Suprapubic skin (tissue), 4 donors: ENCODE measurements around the gene ELF1. TPM values are rescaled to one million over a fixed set of nuclear protein-coding genes. Genes with fewer than 3 reads are reported as not detected.
A peak's percentile ranks its signal among the peaks of the same experiment; 100 is the strongest.

Experiments used
- DNase-seq, 2 donors: peaks; one replicate each; pipeline ENCODE4 v3.0.0-alpha.2; 2019; ENCODE audit warnings: low spot score in 2 of 2
- H3K27ac ChIP-seq: fragments of 200-600 bp; sonication (generic); one replicate; pipeline ENCODE4 v1.5.1; 2019
- H3K27me3 ChIP-seq: fragments of 200-600 bp; sonication (generic); one replicate; pipeline ENCODE4 v1.5.1; 2019
- H3K36me3 ChIP-seq: fragments of 200-600 bp; sonication (generic); one replicate; pipeline ENCODE4 v1.5.1; 2019
- H3K4me1 ChIP-seq: fragments of 200-600 bp; sonication (generic); one replicate; pipeline ENCODE4 v1.5.1; 2019
- H3K4me3 ChIP-seq: fragments of 200-600 bp; sonication (generic); one replicate; pipeline ENCODE4 v1.5.1; 2019; ENCODE audit warnings: mild to moderate bottlenecking
- H3K9me3 ChIP-seq: fragments of 200-600 bp; sonication (generic); one replicate; pipeline ENCODE4 v1.5.1; 2019
- EP300 ChIP-seq: sonication (generic); formaldehyde crosslinking; IDR thresholded peaks from one replicate; pipeline ENCODE4 v1.6.1; 2017; ENCODE audit warnings: antibody characterized with exemption
- POLR2A ChIP-seq, 2 donors: fragments of 450-650 bp; IDR thresholded peaks; one replicate each; pipeline ENCODE4 v1.6.1; 2017; ENCODE audit warnings: antibody characterized with exemption in 2 of 2, mild to moderate bottlenecking in 2 of 2, moderate library complexity in 2 of 2
- POLR2AphosphoS5 ChIP-seq, 3 donors: sonication (generic); formaldehyde crosslinking; IDR thresholded peaks; one replicate each; pipeline ENCODE4 v1.6.1; 2017; ENCODE audit warnings: antibody characterized with exemption in 3 of 3
- WGBS: methylation state at CpG from one replicate; pipeline ENCODE4 v1.1.5; 2018; 5-methylcytosine and 5-hydroxymethylcytosine counted together
- total RNA-seq, 4 donors: library from RNA; depleted of rRNA; stranded (reverse); fragments of >200 nt; gene quantifications; one replicate each; pipeline ENCODE4 v1.1.0, GENCODE V29; 2016
- TF ChIP-seq, protein P1 (sequence below), 2 donors: fragments of 200-600 bp in 1 of 2; fragments of 450-650 bp in 1 of 2; sonication (generic) in 1 of 2; IDR thresholded peaks; one replicate each; pipeline ENCODE4 v1.5.1; 2016 to 2019; ENCODE audit warnings: antibody characterized with exemption in 2 of 2, mild to moderate bottlenecking in 1 of 2, moderate library complexity in 1 of 2

ELF1 gene
- total RNA-seq, 4 donors from 2014 or later: 81.7 to 123 (median 111) TPM

DNA sequence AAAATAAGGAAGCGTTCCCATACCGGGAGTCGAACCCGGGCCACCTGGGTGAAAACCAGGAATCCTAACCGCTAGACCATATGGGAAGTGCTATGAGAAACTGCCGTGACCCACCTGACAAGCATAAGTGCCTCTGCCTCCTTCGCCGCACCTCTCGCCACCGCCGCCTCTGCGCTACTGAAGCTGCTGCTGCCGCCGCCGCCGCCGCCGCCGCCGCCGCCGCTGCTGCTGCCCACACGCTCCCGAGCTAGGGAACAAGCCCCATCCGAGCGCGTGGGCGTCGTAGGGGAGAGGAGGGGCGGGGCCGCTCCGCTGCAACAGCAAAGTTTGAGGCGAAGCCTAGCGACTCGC is 41.6 kb upstream of the ELF1 start:
- peaks cover 73% of the 10 kb centered on the region for H3K4me1 ChIP-seq
- H3K27ac ChIP-seq: peak overlapping the region; percentile 99
- TF ChIP-seq POLR2AphosphoS5 (IDR thresholded peaks at IDR 0.05) (no peak), EP300 (no peak), POLR2A (IDR thresholded peaks at IDR 0.05) (no peak)
- TF ChIP-seq, protein P1, sequence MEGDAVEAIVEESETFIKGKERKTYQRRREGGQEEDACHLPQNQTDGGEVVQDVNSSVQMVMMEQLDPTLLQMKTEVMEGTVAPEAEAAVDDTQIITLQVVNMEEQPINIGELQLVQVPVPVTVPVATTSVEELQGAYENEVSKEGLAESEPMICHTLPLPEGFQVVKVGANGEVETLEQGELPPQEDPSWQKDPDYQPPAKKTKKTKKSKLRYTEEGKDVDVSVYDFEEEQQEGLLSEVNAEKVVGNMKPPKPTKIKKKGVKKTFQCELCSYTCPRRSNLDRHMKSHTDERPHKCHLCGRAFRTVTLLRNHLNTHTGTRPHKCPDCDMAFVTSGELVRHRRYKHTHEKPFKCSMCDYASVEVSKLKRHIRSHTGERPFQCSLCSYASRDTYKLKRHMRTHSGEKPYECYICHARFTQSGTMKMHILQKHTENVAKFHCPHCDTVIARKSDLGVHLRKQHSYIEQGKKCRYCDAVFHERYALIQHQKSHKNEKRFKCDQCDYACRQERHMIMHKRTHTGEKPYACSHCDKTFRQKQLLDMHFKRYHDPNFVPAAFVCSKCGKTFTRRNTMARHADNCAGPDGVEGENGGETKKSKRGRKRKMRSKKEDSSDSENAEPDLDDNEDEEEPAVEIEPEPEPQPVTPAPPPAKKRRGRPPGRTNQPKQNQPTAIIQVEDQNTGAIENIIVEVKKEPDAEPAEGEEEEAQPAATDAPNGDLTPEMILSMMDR (IDR thresholded peaks at IDR 0.05): no peak
- under 1% methylated on average over 21 of the region's 35 CpGs for WGBS
- peaks cover 5% of the 10 kb centered on the region for H3K36me3 ChIP-seq
- H3K27me3 ChIP-seq: no peaks in the 10 kb centered on the region
- H3K4me3 ChIP-seq: peak overlapping the region; percentile 63
- DNase-seq: peak; percentile 90 to 91
- no peaks in the 10 kb centered on the region for H3K9me3 ChIP-seq

DNA sequence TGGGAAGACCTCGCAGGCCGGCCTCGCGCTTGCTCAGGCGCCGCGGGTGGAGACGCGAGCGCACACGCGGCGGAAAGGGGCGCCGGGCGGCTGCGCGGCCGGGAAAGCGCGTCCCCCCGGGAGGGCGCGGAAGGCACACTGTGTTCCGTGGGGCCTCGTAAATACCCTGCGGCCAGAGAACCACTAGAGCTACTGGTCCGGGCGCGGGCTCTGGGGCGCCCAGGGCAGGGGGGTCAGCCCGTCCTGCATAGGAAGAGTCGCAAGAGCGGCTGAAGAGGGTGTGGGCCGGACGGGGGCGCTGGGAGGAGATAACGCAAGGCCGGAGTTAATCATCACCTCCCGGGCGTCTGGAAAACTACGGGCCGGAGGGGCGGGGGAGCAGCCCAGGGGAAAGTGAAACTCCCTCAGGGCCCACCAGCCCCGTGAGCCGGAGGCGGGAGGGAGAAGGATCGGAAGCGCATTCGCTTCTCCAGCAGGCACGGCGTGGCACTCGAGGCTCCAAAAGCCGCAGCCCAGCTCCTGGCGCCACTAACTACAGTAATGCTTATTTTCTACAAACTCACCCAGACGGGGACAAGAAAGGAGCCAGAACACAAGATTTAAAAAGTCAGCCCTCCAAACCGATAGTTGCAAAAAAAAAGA is 41.1 kb upstream of the ELF1 start:
- H3K27ac ChIP-seq: peak overlapping the region; percentile 99
- WGBS: under 1% methylated on average over 53 of the region's 57 CpGs
- peak overlapping the region; percentile 63 for H3K4me3 ChIP-seq
- TF ChIP-seq POLR2AphosphoS5 (IDR thresholded peaks at IDR 0.05) (peak in 2 of 3 donors; percentile 24 to 62), POLR2A (IDR thresholded peaks at IDR 0.05) (peak in 1 of 2 donors; percentile 44), EP300 (no peak)
- TF ChIP-seq, protein P1 (IDR thresholded peaks at IDR 0.05): peak in 1 of 2 donors; percentile 28
- peak; percentile 96 for DNase-seq
- no peaks in the 10 kb centered on the region for H3K9me3 ChIP-seq
- no peaks in the 10 kb centered on the region for H3K27me3 ChIP-seq
- peaks cover under 1% of the 10 kb centered on the region for H3K36me3 ChIP-seq
- peaks cover 73% of the 10 kb centered on the region for H3K4me1 ChIP-seq

DNA sequence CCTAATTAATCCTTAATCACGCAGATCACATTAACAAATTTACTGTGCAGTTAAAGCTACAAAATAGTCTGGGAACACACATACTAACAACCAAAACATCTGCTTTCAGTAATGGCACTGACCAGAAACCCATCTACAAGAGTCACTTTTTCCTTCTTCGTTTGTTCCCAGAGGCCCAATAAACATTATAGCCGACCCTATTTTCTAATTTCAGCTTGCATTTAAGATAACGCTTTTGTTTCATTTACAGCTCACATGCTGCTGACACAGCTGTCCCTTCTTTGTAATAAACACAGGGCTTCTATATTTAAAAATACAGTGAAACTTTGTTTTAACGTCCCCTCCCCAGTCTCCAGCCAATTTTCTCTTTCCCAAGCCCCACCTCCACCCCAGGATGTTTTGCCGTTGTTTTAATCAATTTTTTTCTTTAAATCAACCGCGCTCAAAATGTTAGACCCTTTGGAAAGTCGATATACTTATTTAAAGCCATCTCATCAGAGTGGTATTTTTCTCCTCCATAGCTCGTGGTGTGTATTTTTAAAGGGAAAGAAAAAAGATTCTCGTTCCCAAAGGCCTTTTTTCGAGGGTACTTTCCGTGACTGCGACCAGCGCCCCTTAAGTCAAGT is 40.5 kb upstream of the ELF1 start:
- DNase-seq: no peak
- H3K4me3 ChIP-seq: peak overlapping the region; percentile 63
- no peak for TF ChIP-seq POLR2A (IDR thresholded peaks at IDR 0.05)
- no peak for TF ChIP-seq POLR2AphosphoS5 (IDR thresholded peaks at IDR 0.05)
- TF ChIP-seq, protein P1 (IDR thresholded peaks at IDR 0.05): no peak
- TF ChIP-seq EP300: no peak
- H3K27ac ChIP-seq: peak overlapping the region; percentile 99
- H3K4me1 ChIP-seq: peaks cover 73% of the 10 kb centered on the region
- H3K27me3 ChIP-seq: no peaks in the 10 kb centered on the region
- H3K9me3 ChIP-seq: no peaks in the 10 kb centered on the region
- H3K36me3 ChIP-seq: no peaks in the 10 kb centered on the region
- WGBS: under 1% methylated on average over 15 of the region's 15 CpGs

DNA sequence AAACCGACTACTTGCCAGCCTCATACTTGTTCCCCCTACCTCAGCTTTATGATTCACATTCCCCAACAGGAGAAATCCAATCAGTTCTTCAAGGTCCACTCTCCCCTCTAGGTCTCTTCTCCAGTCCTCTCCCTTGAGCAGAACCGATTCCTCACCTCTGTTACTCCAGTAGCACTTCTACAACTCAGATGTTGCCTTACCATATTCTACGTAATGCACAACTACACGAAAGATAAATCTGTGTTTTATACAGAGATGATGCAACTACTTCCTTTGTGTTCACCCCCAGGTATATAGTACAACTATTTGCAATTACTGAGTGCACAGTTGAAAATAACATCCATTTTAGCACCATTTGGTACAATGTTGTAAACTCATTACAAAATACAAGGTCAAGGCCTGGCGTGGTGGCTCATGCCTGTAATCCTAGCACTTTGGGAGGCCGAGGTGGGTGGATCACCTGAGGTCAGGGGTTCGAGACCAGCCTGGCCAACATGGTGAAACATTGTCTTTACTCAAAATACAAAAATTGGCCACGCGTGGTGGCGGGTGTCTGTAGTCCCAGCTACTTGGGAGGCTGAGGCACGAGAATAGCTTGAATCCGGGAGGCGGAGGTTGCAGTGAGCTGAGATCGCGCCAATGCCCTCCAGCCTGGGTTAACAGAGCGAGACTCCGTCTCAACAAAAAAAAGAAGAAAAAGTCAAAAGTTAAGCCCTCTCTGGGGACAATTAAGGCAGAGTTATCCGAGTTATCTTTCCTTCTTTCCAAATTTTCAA is 39.4 kb upstream of the ELF1 start:
- TF ChIP-seq, protein P1 (IDR thresholded peaks at IDR 0.05): no peak
- TF ChIP-seq EP300: no peak
- no peak for TF ChIP-seq POLR2AphosphoS5 (IDR thresholded peaks at IDR 0.05)
- TF ChIP-seq POLR2A (IDR thresholded peaks at IDR 0.05): no peak
- no peak for DNase-seq
- peak overlapping the region; percentile 99 for H3K27ac ChIP-seq
- 57% methylated on average over 18 of the region's 18 CpGs for WGBS
- H3K9me3 ChIP-seq: no peaks in the 10 kb centered on the region
- H3K36me3 ChIP-seq: no peaks in the 10 kb centered on the region
- no peaks in the 10 kb centered on the region for H3K27me3 ChIP-seq
- peaks cover 73% of the 10 kb centered on the region for H3K4me1 ChIP-seq
- peak overlapping the region; percentile 63 for H3K4me3 ChIP-seq
